ENCODE measurements around the gene IGFL4.

Gene IGFL4

GRCh38 chr19:46067691-46068090, 26.9 kb upstream of the IGFL4 start (continued):
- TF ChIP-seq PRDM10 (tag by site-specific recombination; IDR thresholded peaks at IDR 0.05), result no peak
- TF ChIP-seq ZBTB8A (tag by site-specific recombination; IDR thresholded peaks at IDR 0.05), result no peak
- no peak for TF ChIP-seq ZNF26 (tag by site-specific recombination; IDR thresholded peaks at IDR 0.05)
- TF ChIP-seq ZNF280D (tag by site-specific recombination; IDR thresholded peaks at IDR 0.05), result no peak

- no peak overlapping the region for H3K27ac ChIP-seq (ENCODE audit: extremely low read depth, low read depth, low read length)
- H3K4me1 ChIP-seq (ENCODE audit: control insufficient read depth, insufficient read depth, low read length), result peaks cover 27% of the 10 kb centered on the region
- H3K36me3 ChIP-seq (ENCODE audit: control insufficient read depth in 2 of 2, insufficient read depth in 1 of 2, low read length in 2 of 2), result no peaks in the 10 kb centered on the region
- POLR2A ChIA-PET, result interaction anchor here (1.4 kb wide), 1 partner anchor 71 kb away, joined by 4 read pairs; the partner anchor contains the start of gene CCDC61
- no peak overlapping the region for H3K4me3 ChIP-seq (ENCODE audit: low read depth, low read length)
- TF ChIP-seq ZBTB11 (tag by site-specific recombination; conservative IDR thresholded peaks at IDR 0.05; ENCODE audit: low read depth), result no peak
- TF ChIP-seq HOXD13 (CRISPR knock-in tag; IDR thresholded peaks at IDR 0.05; ENCODE audit: borderline replicate concordance), result no peak
- TF ChIP-seq ZNF555 (tag by site-specific recombination; conservative IDR thresholded peaks at IDR 0.05), result no peak
- TF ChIP-seq ZNF18 (tag by site-specific recombination; IDR thresholded peaks at IDR 0.05), result no peak
- TF ChIP-seq ZNF133 (tag by site-specific recombination; IDR thresholded peaks at IDR 0.05), result no peak
- no peak for TF ChIP-seq ZEB2 (tag by site-specific recombination; IDR thresholded peaks at IDR 0.05)
- TF ChIP-seq HOXC10 (CRISPR knock-in tag; IDR thresholded peaks at IDR 0.05), result no peak
- TF ChIP-seq ZNF518A (tag by site-specific recombination; conservative IDR thresholded peaks at IDR 0.05; ENCODE audit: low read depth), result no peak
- no peak for TF ChIP-seq ZNF404 (tag by site-specific recombination; IDR thresholded peaks at IDR 0.05)
- no peak for TF ChIP-seq YY2 (tag by site-specific recombination; IDR thresholded peaks at IDR 0.05)
- CTCF ChIA-PET, result interaction anchor here (0.6 to 5.2 kb wide), 6 partner anchors 10 to 139 kb away, joined by 3 to 42 read pairs (median 6); no protein-coding TSS in a partner anchor
- H3K9me3 ChIP-seq (ENCODE audit: control insufficient read depth, insufficient read depth, low read depth, low read length), result 0 out of 2 replicates have a peak, but pooled peaks cover 2% of the 10 kb centered on the region
These were observed 25.7 kb upstream of the IGFL4 start for GRCh38 chr19:46066471-46066870.
